ENCODE measurements around the gene ZNF318. TPM values are rescaled to one million over a fixed set of nuclear protein-coding genes. Genes with fewer than 3 reads are reported as not detected.

ZNF318 gene
- total and polyA plus RNA-seq, 2 donors (not counting 3 experiments of a cell fraction or from before 2014, with no cell fraction given): 7.1 to 13.6 TPM

DNA sequence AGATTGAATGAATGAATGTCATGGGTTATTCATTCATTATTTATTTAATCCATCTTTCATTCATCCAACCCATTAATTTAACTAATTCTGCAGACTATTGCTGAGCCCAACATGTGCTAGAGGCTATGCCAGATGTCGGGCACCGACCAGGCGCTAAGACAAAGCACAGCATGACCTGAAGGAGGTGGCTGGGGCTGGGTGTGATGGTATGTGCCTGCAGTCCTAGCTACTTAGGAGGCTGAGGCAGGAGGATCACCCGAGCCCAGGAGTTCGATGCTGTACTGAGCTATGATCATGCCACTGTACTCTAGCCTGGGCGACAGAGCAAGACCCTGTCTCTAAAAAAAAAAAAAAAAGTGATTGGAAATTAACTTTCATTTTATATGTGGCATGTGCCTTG is 77.1 kb downstream of the ZNF318 start:
- no peak overlapping the region for H3K4me2 ChIP-seq (ENCODE audit: insufficient read depth, low read length)
- DNase-seq (ENCODE audit: low read depth, low spot score): no peak
- H3K36me3 ChIP-seq (ENCODE audit: control insufficient read depth in 2 of 2, extremely low read depth in 1 of 2, insufficient read depth in 2 of 2, low read length in 2 of 2): no peaks in the 10 kb centered on the region
- H3K27me3 ChIP-seq (ENCODE audit: control insufficient read depth in 2 of 2, insufficient read depth in 2 of 2, low read length in 2 of 2): peaks cover 2 to 15% of the 10 kb centered on the region in 2 experiments
- no peak overlapping the region for H2AFZ ChIP-seq (ENCODE audit: low read depth, low read length)
- dilution Hi-C loops (cut with MboI; ENCODE audit: extremely low pct_ligation_motif_present, low sequenced_read_pairs): no loop called here
- no peak overlapping the region for H3K4me3 ChIP-seq (replicated peaks in 1 of 3; ENCODE audit: insufficient read depth in 1 of 3, low read depth in 1 of 3, low read length in 3 of 3)
- H3K79me2 ChIP-seq (ENCODE audit: control insufficient read depth, insufficient read depth, low read length): no peaks in the 10 kb centered on the region
- ChIA-PET CTCF (interaction anchor here (1.8 kb wide), 1 partner anchor 15 kb away, joined by 3 read pairs; no protein-coding TSS in a partner anchor), POLR2A (no interaction called here)
- no peak overlapping the region for H3K9ac ChIP-seq (replicated peaks; ENCODE audit: extremely low read depth, insufficient read depth, low read length)
- no peaks in the 10 kb centered on the region for H4K20me1 ChIP-seq (replicated peaks; ENCODE audit: control insufficient read depth, extremely low read depth, insufficient read depth, low read length)
- H3K27ac ChIP-seq (ENCODE audit: insufficient read depth, low read depth, low read length): no peak overlapping the region
- no peaks in the 10 kb centered on the region for H3K9me3 ChIP-seq (replicated peaks; ENCODE audit: control insufficient read depth, insufficient read depth, low read length)
- BruUV-seq (replicated peaks): no TSS peak
- H3K4me1 ChIP-seq (ENCODE audit: control insufficient read depth, extremely low read depth, insufficient read depth, low read length): no peaks in the 10 kb centered on the region
- intact Hi-C loops (cut with micrococcal nuclease): no loop called here
- no peak for FAIRE-seq
- no peaks in the 10 kb centered on the region for H3K9me1 ChIP-seq (replicated peaks; ENCODE audit: control insufficient read depth, extremely low read depth, insufficient read depth, low read length)
- TF ChIP-seq FOS (IDR thresholded peaks at IDR 0.05; ENCODE audit: borderline replicate concordance, insufficient read depth, low read length): no peak
- TF ChIP-seq GATA2 (IDR thresholded peaks at IDR 0.05; ENCODE audit: insufficient read depth, insufficient read length, low read depth, low read length): no peak
- TF ChIP-seq POLR2AphosphoS5 (IDR thresholded peaks at IDR 0.05; ENCODE audit: insufficient read depth, low read depth, low read length): no peak
- TF ChIP-seq, protein P1, sequence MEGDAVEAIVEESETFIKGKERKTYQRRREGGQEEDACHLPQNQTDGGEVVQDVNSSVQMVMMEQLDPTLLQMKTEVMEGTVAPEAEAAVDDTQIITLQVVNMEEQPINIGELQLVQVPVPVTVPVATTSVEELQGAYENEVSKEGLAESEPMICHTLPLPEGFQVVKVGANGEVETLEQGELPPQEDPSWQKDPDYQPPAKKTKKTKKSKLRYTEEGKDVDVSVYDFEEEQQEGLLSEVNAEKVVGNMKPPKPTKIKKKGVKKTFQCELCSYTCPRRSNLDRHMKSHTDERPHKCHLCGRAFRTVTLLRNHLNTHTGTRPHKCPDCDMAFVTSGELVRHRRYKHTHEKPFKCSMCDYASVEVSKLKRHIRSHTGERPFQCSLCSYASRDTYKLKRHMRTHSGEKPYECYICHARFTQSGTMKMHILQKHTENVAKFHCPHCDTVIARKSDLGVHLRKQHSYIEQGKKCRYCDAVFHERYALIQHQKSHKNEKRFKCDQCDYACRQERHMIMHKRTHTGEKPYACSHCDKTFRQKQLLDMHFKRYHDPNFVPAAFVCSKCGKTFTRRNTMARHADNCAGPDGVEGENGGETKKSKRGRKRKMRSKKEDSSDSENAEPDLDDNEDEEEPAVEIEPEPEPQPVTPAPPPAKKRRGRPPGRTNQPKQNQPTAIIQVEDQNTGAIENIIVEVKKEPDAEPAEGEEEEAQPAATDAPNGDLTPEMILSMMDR (IDR thresholded peaks at IDR 0.05; ENCODE audit: extremely low read depth in 1 of 2, insufficient read depth in 1 of 2, low read depth in 1 of 2, low read length in 2 of 2): no peak
- no peak for TF ChIP-seq JUN (IDR thresholded peaks at IDR 0.05; ENCODE audit: borderline replicate concordance, insufficient read depth, insufficient read length, low read depth)
- TF ChIP-seq EZH2 (IDR thresholded peaks at IDR 0.05; ENCODE audit: borderline replicate concordance, low read depth, low read length, severe bottlenecking): no peak
- TF ChIP-seq, protein P2, sequence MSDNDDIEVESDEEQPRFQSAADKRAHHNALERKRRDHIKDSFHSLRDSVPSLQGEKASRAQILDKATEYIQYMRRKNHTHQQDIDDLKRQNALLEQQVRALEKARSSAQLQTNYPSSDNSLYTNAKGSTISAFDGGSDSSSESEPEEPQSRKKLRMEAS (IDR thresholded peaks at IDR 0.05; ENCODE audit: insufficient read depth, insufficient read length): no peak
- TF ChIP-seq POLR2A (IDR thresholded peaks at IDR 0.05; ENCODE audit: low read depth, low read length): no peak
- TF ChIP-seq MYC (IDR thresholded peaks at IDR 0.05; ENCODE audit: low read depth, low read length): no peak
